Activated T-helper 17 cell treated with anti-CD3 and anti-CD28 coated beads, Interleukin-2, amount 50 U/mL, for 72 hours (primary cell): ENCODE data around the gene KLHDC4. TPM values are rescaled to one million over a fixed set of nuclear protein-coding genes. Genes with fewer than 3 reads are reported as not detected.
"Not testable (repeated sequence)": the region's sequence is repeated elsewhere in the genome, so short reads cannot be mapped to it uniquely, and the experiment has no call there.

ENCODE experiments used
- ATAC-seq: fragments of 150-1000 bp; cut with Tn5 transposase; replicated peaks from 2 replicates; pipeline ENCODE4 v1.10.0; 2021; ENCODE audit warnings: mild to moderate bottlenecking, moderate library complexity
- H3K27ac Mint-ChIP-seq: one replicate; pipeline ENCODE4 v1.8.0; 2022; ENCODE audit warnings: mixed read lengths
- H3K27me3 Mint-ChIP-seq: one replicate; pipeline ENCODE4 v1.8.0; 2022; ENCODE audit warnings: mixed read lengths
- H3K36me3 Mint-ChIP-seq: one replicate; pipeline ENCODE4 v1.8.0; 2022; ENCODE audit warnings: low read depth, mild to moderate bottlenecking, mixed read lengths
- H3K4me1 Mint-ChIP-seq: one replicate; pipeline ENCODE4 v1.8.0; 2022; ENCODE audit warnings: mixed read lengths
- H3K4me3 Mint-ChIP-seq: one replicate; pipeline ENCODE4 v1.8.0; 2022; ENCODE audit warnings: mild to moderate bottlenecking, mixed read lengths
- H3K9me3 Mint-ChIP-seq: one replicate; pipeline ENCODE4 v1.8.0; 2022; ENCODE audit warnings: mixed read lengths
- total RNA-seq, 2 donors: library from RNA; stranded (reverse); gene quantifications; one replicate each; pipeline ENCODE4 v1.2.3, GENCODE V29; 2022

KLHDC4 gene
- total RNA-seq, 2 donors from 2014 or later: 57.8 to 110 TPM

- Mint-ChIP-seq H3K4me1 (peaks cover 9% of the 10 kb centered on the region), H3K9me3 (no peaks in the 10 kb centered on the region), H3K4me3 (no peak overlapping the region), H3K27ac (no peak overlapping the region), H3K36me3 (peaks cover 81% of the 10 kb centered on the region), H3K27me3 (no peaks in the 10 kb centered on the region)
- no peak for ATAC-seq
Measured at GRCh38 chr16:87723226-87723623, 42.6 kb downstream of the KLHDC4 start.

- H3K4me3 Mint-ChIP-seq: no peak overlapping the region
Measured at GRCh38 chr16:87722590-87723225, 43.1 kb downstream of the KLHDC4 start.

GRCh38 chr16:87721622-87722585 lies 43.9 kb downstream of the KLHDC4 start:
- Mint-ChIP-seq H3K36me3 (peaks cover 78% of the 10 kb centered on the region), H3K27me3 (no peaks in the 10 kb centered on the region)

More at GRCh38 chr16:87722590-87723225, 43.1 kb downstream of the KLHDC4 start:
- Mint-ChIP-seq H3K4me1 (peaks cover 9% of the 10 kb centered on the region), H3K9me3 (no peaks in the 10 kb centered on the region), H3K27me3 (no peaks in the 10 kb centered on the region), H3K27ac (no peak overlapping the region), H3K36me3 (peaks cover 81% of the 10 kb centered on the region)
- no peak for ATAC-seq

GRCh38 chr16:87720446-87720845 lies 45.3 kb downstream of the KLHDC4 start:
- Mint-ChIP-seq H3K9me3 (no peaks in the 10 kb centered on the region), H3K36me3 (peaks cover 72% of the 10 kb centered on the region), H3K27ac (no peak overlapping the region), H3K4me1 (peaks cover 9% of the 10 kb centered on the region), H3K4me3 (no peak overlapping the region), H3K27me3 (no peaks in the 10 kb centered on the region)
- ATAC-seq: no peak

More at GRCh38 chr16:87721622-87722585, 43.9 kb downstream of the KLHDC4 start:
- Mint-ChIP-seq H3K4me1 (peaks cover 9% of the 10 kb centered on the region), H3K4me3 (no peak overlapping the region), H3K27ac (no peak overlapping the region), H3K9me3 (no peaks in the 10 kb centered on the region)
- ATAC-seq: no peak

GRCh38 chr16:87718831-87719230 lies 47.0 kb downstream of the KLHDC4 start:
- not testable (repeated sequence) for H3K4me3 Mint-ChIP-seq, H3K27me3 Mint-ChIP-seq, H3K9me3 Mint-ChIP-seq, H3K4me1 Mint-ChIP-seq, ATAC-seq, H3K27ac Mint-ChIP-seq
- peaks cover 70% of the 10 kb centered on the region for H3K36me3 Mint-ChIP-seq

DNA sequence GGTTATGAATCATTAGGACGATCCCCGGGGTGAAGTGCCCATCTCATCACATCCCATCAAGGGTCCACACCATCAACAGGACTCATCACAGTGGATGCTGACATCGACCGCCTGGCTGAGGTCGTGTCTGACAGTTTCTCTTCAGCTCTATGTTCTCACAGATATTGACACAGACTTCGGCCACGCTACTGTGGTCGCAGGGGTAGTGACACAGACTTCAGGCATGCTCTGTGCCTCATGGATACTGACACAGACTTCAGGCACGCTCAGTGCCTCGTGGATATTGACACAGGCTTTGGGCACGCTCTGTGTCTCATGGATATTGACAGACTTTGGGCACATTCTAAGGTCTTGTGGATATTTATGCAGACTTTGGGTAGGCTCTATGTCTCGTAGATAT lies 50.1 kb downstream of the KLHDC4 start:
- peaks cover 4% of the 10 kb centered on the region for H3K4me1 Mint-ChIP-seq
- no peak for ATAC-seq
- peak overlapping the region; percentile 53 for H3K27ac Mint-ChIP-seq
- no peak overlapping the region for H3K4me3 Mint-ChIP-seq
- H3K27me3 Mint-ChIP-seq: no peaks in the 10 kb centered on the region
- peaks cover 58% of the 10 kb centered on the region for H3K36me3 Mint-ChIP-seq
- H3K9me3 Mint-ChIP-seq: no peaks in the 10 kb centered on the region

GRCh38 chr16:87715231-87715630 lies 50.6 kb downstream of the KLHDC4 start:
- H3K27ac Mint-ChIP-seq: peak overlapping the region; percentile 53
- H3K4me3 Mint-ChIP-seq: peak overlapping the region; percentile 54
- H3K27me3 Mint-ChIP-seq: no peaks in the 10 kb centered on the region
- H3K9me3 Mint-ChIP-seq: no peaks in the 10 kb centered on the region
- H3K4me1 Mint-ChIP-seq: peaks cover 4% of the 10 kb centered on the region
- no peak for ATAC-seq
- H3K36me3 Mint-ChIP-seq: peaks cover 59% of the 10 kb centered on the region

- no peaks in the 10 kb centered on the region for H3K9me3 Mint-ChIP-seq
- peak overlapping the region; percentile 35 for H3K4me3 Mint-ChIP-seq
- ATAC-seq: peak; percentile 97
- peaks cover 4% of the 10 kb centered on the region for H3K4me1 Mint-ChIP-seq
- H3K27me3 Mint-ChIP-seq: no peaks in the 10 kb centered on the region
- H3K36me3 Mint-ChIP-seq: peaks cover 56% of the 10 kb centered on the region
- peak overlapping the region; percentile 86 for H3K27ac Mint-ChIP-seq
Measured at GRCh38 chr16:87713451-87714229, 52.1 kb downstream of the KLHDC4 start.

- Mint-ChIP-seq H3K9me3 (no peaks in the 10 kb centered on the region), H3K4me1 (peaks cover 4% of the 10 kb centered on the region), H3K4me3 (no peak overlapping the region), H3K36me3 (peaks cover 59% of the 10 kb centered on the region), H3K27me3 (no peaks in the 10 kb centered on the region), H3K27ac (no peak overlapping the region)
- no peak for ATAC-seq
Measured at GRCh38 chr16:87712184-87712762, 53.5 kb downstream of the KLHDC4 start.

DNA sequence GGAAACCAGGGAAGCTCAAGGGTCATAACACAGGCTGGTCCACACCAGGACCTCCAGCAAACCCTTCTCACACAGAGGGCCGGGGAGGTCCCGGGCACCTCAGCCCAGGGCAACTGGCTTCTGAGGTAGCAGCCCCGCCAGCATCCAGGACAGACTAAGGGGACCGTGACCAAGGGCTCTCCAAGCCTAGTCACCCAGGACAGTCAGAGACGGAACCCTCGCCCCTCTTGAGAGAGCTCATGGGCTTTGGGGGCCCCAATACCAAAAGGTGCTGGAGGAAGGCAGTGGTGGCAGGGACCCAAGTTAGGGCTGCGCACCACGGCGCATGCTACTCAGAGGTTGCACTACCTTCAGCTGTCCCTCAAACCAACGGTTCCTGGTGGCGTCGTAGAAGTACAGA lies 54.9 kb downstream of the KLHDC4 start:
- no peaks in the 10 kb centered on the region for H3K9me3 Mint-ChIP-seq
- H3K4me1 Mint-ChIP-seq: peaks cover 4% of the 10 kb centered on the region
- no peak overlapping the region for H3K4me3 Mint-ChIP-seq
- H3K27me3 Mint-ChIP-seq: no peaks in the 10 kb centered on the region
- peaks cover 63% of the 10 kb centered on the region for H3K36me3 Mint-ChIP-seq
- no peak for ATAC-seq
- no peak overlapping the region for H3K27ac Mint-ChIP-seq

DNA sequence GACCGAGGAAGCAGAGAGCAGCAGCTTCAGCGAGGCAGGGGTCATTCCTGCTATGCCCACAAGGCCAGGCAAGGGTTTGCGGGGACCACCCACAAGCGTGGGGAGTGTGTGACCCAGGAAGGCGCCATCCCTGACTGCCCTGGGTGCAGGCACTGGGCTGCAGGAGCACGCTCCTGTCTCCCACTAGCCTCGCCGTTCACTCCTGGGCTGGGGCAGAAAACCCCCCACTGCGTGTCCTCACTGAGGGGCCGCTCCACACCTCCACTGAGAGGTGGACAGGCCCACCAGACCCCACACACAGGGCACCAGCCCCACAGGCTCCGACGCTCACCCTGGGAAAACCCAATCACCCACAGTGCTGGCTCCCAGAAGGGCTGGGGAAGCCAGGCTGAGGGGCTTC lies 56.1 kb downstream of the KLHDC4 start:
- Mint-ChIP-seq H3K4me1 (peaks cover 4% of the 10 kb centered on the region), H3K27me3 (no peaks in the 10 kb centered on the region), H3K27ac (no peak overlapping the region), H3K9me3 (no peaks in the 10 kb centered on the region), H3K36me3 (peaks cover 55% of the 10 kb centered on the region), H3K4me3 (no peak overlapping the region)
- no peak for ATAC-seq

- H3K9me3 Mint-ChIP-seq: no peaks in the 10 kb centered on the region
- ATAC-seq: no peak
- no peaks in the 10 kb centered on the region for H3K4me1 Mint-ChIP-seq
- no peak overlapping the region for H3K27ac Mint-ChIP-seq
- H3K27me3 Mint-ChIP-seq: no peaks in the 10 kb centered on the region
- H3K4me3 Mint-ChIP-seq: no peak overlapping the region
- peaks cover 55% of the 10 kb centered on the region for H3K36me3 Mint-ChIP-seq
Measured at GRCh38 chr16:87708881-87709638, 56.7 kb downstream of the KLHDC4 start.

- H3K27ac Mint-ChIP-seq: no peak overlapping the region
- H3K4me3 Mint-ChIP-seq: no peak overlapping the region
- H3K27me3 Mint-ChIP-seq: no peaks in the 10 kb centered on the region
- no peaks in the 10 kb centered on the region for H3K9me3 Mint-ChIP-seq
- ATAC-seq: peak; percentile 45
- peaks cover 56% of the 10 kb centered on the region for H3K36me3 Mint-ChIP-seq
- no peaks in the 10 kb centered on the region for H3K4me1 Mint-ChIP-seq
Measured at GRCh38 chr16:87707714-87708580, 57.8 kb downstream of the KLHDC4 start.
